GM12878 (cell line): Measurements from ENCODE around the gene LCT.

ENCODE experiments used
- CEBPB ChIP-seq, 2 experiments: fragments of 150-350 bp in 1 of 2; IDR thresholded peaks; 2 replicates each; pipeline ENCODE4 v1.6.1; 2012 to 2014; ENCODE audit warnings: low read depth in 2 of 2, low read length in 2 of 2, borderline replicate concordance in 1 of 2, inconsistent platforms in 1 of 2
- CTCF ChIP-seq, 3 experiments: IDR thresholded peaks in 2 of 3; conservative IDR thresholded peaks in 1 of 3; 2 replicates each; pipeline ENCODE4 v1.5.1; 2011; ENCODE audit warnings: low read depth in 3 of 3, low read length in 3 of 3, mild to moderate bottlenecking in 3 of 3, control low read depth in 2 of 3, moderate library complexity in 2 of 3, inconsistent platforms in 1 of 3, mixed read lengths in 1 of 3; ENCODE audit not compliant: control insufficient read depth in 2 of 3, insufficient read depth in 1 of 3; ENCODE audit errors: extremely low read depth in 1 of 3
- EGR1 ChIP-seq, 2 experiments: IDR thresholded peaks; 1 replicate in 1 of 2; 2 replicates in 1 of 2; pipeline ENCODE4 v1.6.1; 2011 to 2012; ENCODE audit warnings: low read depth in 2 of 2, low read length in 2 of 2, borderline replicate concordance in 1 of 2, mild to moderate bottlenecking in 1 of 2, moderate library complexity in 1 of 2
- EP300 ChIP-seq, 2 experiments: fragments of 150-350 bp in 1 of 2; IDR thresholded peaks; 2 replicates each; pipeline ENCODE4 v1.6.1; 2011 to 2012; ENCODE audit warnings: low read depth in 2 of 2, low read length in 2 of 2, borderline replicate concordance in 1 of 2, improper control_type of control experiment in 1 of 2, inconsistent platforms in 1 of 2; ENCODE audit not compliant: control insufficient read depth in 1 of 2
- HDGF ChIP-seq: fragments of 450-650 bp; IDR thresholded peaks from 2 replicates; pipeline ENCODE4 v1.6.1; 2016; ENCODE audit warnings: antibody characterized with exemption
- MTA2 ChIP-seq: fragments of 450-650 bp; IDR thresholded peaks from 2 replicates; pipeline ENCODE4 v1.6.1; 2016; ENCODE audit warnings: low read depth, mild to moderate bottlenecking, moderate library complexity
- MXI1 ChIP-seq: fragments of 150-350 bp; IDR thresholded peaks from 2 replicates; pipeline ENCODE4 v1.6.1; 2011; ENCODE audit warnings: low read depth, mild to moderate bottlenecking, inconsistent platforms, low read length, improper control_type of control experiment
- STAT1 ChIP-seq: fragments of 450-650 bp; conservative IDR thresholded peaks from 2 replicates; pipeline ENCODE4 v1.6.1; 2014; ENCODE audit warnings: antibody characterized with exemption, mild to moderate bottlenecking

DNA sequence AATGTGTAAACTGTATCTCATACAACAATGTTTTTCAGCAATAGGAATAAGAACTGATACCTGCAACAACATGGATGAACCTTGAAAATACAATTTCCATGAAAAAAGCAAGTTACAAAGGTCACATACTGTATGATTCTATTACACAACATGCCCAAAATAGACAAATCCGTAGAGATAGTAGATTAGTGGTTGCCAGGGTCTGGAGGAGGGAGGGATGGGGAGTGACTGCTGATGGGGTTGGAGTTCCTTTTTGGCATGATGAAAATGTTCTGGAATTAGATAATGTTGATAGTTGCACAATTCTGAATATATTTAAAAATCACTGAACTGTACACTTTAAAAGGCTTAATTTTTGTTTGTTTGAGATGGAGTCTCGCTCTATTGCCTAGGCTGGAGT lies 61.6 kb downstream of the LCT start:
- no peak for TF ChIP-seq MXI1
- TF ChIP-seq CEBPB (IDR thresholded peaks at IDR 0.05; ENCODE audit: borderline replicate concordance in 1 of 2, low read depth in 2 of 2, low read length in 2 of 2), result no peak
- no peak for TF ChIP-seq MTA2
- TF ChIP-seq HDGF, result no peak
- TF ChIP-seq CTCF (IDR thresholded peaks at IDR 0.05 in 2 of 3, conservative IDR thresholded peaks at IDR 0.05 in 1 of 3; ENCODE audit: control insufficient read depth in 2 of 3, extremely low read depth in 1 of 3, insufficient read depth in 1 of 3, low read depth in 3 of 3, low read length in 3 of 3), result no peak
- TF ChIP-seq EP300 (IDR thresholded peaks at IDR 0.05; ENCODE audit: borderline replicate concordance in 1 of 2, control insufficient read depth in 1 of 2, low read depth in 2 of 2, low read length in 2 of 2), result no peak
- no peak for TF ChIP-seq EGR1 (IDR thresholded peaks at IDR 0.05; ENCODE audit: borderline replicate concordance in 1 of 2, low read depth in 2 of 2, low read length in 2 of 2)
- no peak for TF ChIP-seq STAT1
